ENCODE data around the gene CMC2.

DNA sequence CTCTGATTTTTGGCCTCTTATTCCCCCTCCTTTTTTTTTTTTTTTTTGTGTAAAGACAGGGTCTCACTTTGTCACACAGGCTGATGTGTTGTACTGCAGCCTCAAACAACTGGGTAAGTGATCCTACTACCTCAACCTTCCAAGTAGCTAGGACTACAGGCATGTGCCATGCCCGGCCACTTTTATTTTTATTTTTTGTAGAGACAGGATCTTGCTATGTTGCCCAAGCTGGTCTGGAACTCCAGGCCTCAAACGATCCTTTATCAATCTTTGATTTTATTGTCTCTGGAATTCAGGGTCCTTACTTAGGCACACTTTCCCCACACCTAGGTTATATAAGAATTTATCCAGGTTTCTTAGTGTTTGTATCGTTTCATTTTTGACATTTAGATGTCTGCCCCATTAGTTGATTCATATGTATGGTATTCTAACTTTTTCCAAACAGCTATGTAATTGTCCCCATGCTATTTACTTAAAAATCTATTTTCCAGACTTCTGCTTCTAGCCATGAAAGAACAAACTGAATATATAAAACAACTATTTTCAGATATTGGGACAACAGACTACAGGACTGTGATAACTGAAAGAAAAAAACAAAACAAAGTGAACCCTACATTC, 13.9 kb downstream of the CMC2 start:
- no peak for TF ChIP-seq POLR2A (IDR thresholded peaks at IDR 0.05)
- TF ChIP-seq, protein P1, sequence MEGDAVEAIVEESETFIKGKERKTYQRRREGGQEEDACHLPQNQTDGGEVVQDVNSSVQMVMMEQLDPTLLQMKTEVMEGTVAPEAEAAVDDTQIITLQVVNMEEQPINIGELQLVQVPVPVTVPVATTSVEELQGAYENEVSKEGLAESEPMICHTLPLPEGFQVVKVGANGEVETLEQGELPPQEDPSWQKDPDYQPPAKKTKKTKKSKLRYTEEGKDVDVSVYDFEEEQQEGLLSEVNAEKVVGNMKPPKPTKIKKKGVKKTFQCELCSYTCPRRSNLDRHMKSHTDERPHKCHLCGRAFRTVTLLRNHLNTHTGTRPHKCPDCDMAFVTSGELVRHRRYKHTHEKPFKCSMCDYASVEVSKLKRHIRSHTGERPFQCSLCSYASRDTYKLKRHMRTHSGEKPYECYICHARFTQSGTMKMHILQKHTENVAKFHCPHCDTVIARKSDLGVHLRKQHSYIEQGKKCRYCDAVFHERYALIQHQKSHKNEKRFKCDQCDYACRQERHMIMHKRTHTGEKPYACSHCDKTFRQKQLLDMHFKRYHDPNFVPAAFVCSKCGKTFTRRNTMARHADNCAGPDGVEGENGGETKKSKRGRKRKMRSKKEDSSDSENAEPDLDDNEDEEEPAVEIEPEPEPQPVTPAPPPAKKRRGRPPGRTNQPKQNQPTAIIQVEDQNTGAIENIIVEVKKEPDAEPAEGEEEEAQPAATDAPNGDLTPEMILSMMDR (IDR thresholded peaks at IDR 0.05): no peak
